IPS-18c (cell line): ENCODE measurements around the gene KIF1B.

Experiments used
- H3K4me3 ChIP-seq: 2 replicates; pipeline ENCODE4 v1.7.0; 2013; ENCODE audit warnings: low read depth, mild to moderate bottlenecking, low read length, moderate library complexity; ENCODE audit not compliant: insufficient read depth
- H3K9me3 ChIP-seq: one replicate; pipeline ENCODE4 v1.6.1; 2013; ENCODE audit warnings: mild to moderate bottlenecking, low read length, moderate library complexity; ENCODE audit not compliant: control insufficient read depth, insufficient read depth

KIF1B gene, protein sequence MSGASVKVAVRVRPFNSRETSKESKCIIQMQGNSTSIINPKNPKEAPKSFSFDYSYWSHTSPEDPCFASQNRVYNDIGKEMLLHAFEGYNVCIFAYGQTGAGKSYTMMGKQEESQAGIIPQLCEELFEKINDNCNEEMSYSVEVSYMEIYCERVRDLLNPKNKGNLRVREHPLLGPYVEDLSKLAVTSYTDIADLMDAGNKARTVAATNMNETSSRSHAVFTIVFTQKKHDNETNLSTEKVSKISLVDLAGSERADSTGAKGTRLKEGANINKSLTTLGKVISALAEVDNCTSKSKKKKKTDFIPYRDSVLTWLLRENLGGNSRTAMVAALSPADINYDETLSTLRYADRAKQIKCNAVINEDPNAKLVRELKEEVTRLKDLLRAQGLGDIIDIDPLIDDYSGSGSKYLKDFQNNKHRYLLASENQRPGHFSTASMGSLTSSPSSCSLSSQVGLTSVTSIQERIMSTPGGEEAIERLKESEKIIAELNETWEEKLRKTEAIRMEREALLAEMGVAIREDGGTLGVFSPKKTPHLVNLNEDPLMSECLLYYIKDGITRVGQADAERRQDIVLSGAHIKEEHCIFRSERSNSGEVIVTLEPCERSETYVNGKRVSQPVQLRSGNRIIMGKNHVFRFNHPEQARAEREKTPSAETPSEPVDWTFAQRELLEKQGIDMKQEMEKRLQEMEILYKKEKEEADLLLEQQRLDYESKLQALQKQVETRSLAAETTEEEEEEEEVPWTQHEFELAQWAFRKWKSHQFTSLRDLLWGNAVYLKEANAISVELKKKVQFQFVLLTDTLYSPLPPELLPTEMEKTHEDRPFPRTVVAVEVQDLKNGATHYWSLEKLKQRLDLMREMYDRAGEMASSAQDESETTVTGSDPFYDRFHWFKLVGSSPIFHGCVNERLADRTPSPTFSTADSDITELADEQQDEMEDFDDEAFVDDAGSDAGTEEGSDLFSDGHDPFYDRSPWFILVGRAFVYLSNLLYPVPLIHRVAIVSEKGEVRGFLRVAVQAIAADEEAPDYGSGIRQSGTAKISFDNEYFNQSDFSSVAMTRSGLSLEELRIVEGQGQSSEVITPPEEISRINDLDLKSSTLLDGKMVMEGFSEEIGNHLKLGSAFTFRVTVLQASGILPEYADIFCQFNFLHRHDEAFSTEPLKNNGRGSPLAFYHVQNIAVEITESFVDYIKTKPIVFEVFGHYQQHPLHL (N-terminal part only)

DNA sequence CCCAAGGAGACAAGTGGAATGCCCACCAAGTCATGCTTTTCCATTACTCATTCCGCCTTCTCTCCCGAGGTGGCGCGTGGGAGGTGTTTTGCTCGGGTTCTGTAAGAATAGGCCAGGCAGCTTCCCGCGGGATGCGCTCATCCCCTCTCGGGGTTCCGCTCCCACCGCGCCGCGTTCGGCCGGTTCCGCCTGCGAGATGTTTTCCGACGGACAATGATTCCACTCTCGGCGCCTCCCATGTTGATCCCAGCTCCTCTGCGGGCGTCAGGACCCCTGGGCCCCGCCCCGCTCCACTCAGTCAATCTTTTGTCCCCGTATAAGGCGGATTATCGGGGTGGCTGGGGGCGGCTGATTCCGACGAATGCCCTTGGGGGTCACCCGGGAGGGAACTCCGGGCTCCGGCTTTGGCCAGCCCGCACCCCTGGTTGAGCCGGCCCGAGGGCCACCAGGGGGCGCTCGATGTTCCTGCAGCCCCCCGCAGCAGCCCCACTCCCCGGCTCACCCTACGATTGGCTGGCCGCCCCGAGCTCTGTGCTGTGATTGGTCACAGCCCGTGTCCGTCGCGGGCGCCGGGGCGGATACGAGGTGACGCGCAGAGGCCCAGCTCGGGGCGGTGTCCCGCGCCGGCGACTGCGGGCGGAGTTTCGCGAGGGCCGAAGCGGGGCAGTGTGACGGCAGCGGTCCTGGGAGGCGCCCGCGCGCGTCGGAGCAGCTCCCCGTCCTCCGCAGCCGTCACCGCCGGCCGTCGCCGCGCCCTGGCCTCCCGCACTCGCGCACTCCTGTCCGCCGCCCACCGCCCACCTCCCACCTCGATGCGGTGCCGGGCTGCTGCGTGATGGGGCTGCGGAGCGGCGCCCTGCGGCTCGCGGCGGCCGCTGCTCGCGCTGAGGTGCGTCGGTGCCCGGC lies at the start of gene KIF1B:
Gene KIF1B, plus strand, starts transcription at position 666 of the 906 bp plus-strand sequence. CDS start 21,759 bp downstream, outside the sequence.
- Histone ChIP-seq H3K9me3 (no peaks in the 10 kb centered on the region), H3K4me3 (peak within 1 kb of the TSS; percentile 98)

DNA sequence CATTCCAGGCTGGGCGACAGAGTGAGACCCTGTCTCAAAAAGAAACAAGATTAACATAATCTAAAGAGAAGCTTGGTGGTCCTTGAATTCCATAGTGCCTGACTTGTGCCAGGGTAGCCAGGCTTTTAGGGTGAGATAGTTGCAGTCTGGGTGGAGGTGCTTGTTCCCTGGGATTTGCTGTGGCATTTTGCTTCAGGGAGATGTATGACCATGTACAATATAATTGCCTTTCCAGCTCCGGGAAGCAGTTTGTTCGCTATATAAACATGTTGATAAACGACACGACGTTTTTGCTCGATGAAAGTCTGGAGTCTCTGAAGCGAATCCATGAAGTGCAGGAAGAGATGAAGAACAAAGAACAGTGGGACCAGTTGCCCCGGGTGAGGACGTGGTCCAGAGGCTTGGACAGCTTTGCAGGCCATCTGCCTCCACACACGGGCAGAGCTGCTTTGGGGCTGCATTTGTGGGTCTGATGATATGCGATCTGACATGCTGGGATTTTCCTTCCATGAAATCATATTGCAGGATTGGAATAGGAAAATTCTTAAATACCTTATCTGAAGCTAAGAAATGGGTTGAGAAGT lies 49.4 kb upstream of the KIF1B start:
- Histone ChIP-seq H3K9me3 (no peaks in the 10 kb centered on the region), H3K4me3 (no peak overlapping the region)

DNA sequence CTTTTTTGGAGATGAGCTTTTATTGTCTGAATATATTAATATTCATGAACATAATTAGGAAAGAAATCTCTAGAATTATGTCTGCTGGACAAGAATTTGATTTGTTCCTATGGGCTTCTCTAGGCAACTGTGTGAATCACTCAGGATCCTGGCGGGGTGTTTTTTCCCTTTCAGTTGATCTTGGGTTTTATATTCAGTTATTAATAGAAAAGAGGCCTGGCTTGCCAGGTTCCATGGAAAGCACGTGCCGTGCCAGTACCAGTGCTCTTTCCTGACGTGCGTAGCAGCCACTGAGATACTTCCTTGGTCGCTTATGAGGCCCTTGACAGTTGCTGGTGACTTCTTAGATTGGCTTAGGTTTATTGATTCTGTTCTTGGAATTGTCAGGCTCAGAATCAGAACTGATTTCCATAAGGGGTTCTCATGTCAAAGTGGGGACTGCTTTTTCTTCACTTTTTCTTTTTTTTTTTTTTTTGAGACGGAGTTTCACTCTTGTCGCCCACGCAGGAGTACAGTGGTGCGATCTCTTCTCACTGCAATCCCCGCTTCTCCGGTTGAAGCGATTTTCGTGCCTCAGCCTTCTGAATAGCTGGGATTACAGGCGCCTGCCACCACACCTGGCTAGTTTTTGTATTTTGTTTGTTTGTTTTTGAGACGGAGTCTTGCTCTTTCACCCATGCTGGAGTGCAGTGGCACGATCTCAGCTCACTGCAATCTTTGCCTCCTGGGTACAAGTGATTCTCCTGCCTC lies 48.7 kb upstream of the KIF1B start:
- Histone ChIP-seq H3K4me3 (no peak overlapping the region), H3K9me3 (no peaks in the 10 kb centered on the region)

DNA sequence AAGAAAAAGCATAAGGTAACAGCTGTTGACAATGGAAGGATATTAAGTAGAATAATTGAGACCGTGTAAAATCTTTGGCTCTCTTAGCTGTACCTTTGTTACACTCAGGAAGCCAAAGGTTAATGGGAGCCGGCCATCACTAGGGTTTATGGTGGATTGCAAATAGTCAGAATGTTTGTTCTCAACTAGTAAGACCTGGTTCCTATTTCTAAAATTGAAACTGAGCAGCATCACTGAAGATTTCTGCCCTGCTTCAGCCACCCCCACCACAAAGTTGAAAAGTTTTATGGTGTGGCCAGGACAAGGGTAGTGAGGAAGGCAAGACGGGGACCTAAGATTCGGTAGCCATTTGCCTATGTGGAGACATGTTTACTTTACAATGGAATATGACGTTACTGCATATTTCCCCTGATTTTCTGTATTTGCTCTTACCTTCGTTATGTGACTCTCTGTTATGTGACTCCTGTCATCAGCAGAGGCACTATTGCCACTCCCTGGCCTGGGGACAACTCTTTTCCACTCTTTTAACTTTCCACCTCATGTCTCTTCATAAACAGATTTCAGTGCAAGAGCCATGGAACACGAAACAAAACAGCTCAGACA lies 41.4 kb upstream of the KIF1B start:
- Histone ChIP-seq H3K9me3 (no peaks in the 10 kb centered on the region), H3K4me3 (no peak overlapping the region)

DNA sequence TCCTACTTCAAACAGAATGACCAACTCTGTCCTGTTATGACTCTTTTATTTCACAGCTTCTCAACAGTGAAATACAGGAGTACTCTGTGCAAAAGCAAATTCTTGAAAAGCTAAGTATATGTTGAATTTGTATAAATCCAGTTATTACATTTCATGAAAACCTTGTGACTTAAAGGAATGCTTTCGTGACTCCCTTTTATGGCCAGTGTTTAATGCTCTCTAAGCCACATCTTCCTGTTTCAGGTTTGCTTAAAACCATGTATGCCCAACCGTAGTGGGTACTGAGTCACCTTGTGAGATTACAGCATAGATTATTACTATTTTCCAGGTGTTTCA lies 40.2 kb upstream of the KIF1B start:
- Histone ChIP-seq H3K4me3 (no peak overlapping the region), H3K9me3 (no peaks in the 10 kb centered on the region)

DNA sequence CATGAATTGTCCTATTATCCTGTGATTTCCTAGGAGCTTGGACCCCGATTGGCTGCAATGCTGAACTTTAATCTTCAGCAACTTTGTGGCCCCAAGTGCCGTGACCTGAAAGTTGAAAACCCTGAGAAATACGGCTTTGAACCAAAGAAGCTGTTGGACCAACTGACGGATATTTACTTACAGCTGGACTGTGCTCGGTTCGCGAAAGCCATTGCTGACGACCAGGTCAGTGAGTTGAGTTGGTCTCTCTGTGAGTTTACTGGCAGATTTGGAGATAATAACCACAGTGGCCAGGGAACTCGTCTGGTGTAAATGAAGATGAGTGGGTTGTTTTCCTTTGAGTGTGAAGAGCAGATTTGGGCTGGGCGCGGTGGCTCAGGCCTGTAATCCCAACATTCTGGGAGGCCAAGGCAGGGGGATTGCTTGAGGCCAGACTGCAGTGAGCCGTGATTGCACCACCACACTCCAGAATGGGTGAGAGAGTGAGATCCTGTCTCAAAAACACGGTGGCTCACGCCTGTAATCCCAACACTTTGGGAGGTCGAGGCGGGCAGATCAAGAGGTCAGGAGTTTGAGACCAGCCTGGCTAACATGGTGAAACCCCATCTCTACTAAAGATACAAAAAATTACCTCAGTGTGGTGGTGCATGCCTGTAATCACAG lies 39.1 kb upstream of the KIF1B start:
- Histone ChIP-seq H3K4me3 (no peak overlapping the region), H3K9me3 (peaks cover 4% of the 10 kb centered on the region)

DNA sequence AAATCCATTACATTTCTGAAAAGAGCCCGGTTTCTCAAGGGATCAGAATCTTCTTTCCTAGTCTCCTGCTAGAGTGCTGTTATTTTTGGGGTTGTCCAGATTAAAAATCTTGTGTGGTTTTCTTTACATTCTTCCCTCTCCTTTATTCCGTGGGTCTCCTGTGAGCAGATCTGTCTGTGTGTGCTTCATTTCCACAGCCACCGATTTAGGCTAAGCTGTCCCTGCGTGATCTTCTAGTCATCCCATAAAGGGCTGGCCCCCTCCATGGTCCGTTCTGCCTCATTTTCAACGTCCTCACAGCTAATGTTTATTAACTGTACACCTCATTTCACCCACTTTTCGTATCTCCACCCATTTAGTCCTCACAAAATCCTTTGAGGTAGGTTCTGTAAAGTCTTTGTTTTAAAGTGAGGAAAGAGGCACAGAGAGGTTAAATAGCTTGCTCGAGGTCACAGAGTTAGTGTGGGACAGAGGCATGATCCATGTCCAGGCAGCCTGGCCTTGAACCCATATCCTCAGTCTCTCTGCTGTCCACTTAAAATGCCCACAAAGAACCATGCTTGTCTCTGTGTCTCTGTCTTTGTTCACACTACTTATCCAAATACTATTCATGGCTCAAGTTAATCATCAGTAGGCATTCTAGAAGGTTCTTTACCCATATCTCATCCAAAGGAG lies 38.2 kb upstream of the KIF1B start:
- Histone ChIP-seq H3K9me3 (peaks cover 4% of the 10 kb centered on the region), H3K4me3 (no peak overlapping the region)

DNA sequence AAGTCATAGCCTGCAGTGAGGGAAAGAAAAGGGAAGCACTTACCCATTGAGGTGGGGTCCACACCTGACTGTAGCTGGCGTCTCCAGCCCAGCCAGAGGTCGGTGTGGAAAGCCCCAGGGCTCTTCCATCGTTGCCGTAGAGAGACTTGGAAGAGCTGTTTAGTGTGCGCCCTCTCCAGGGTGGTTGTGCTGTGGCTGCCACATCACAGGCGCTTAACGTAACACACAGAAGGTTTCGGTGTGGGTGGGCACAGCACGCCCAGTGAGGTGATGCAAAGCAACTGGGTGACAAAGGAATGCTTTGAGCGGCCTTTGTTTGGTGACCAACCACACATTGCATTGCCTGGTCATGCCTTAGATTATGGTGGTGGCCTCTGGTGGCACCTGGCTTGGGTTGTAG lies 36.8 kb upstream of the KIF1B start:
- H3K4me3 ChIP-seq = no peak overlapping the region
- peaks cover 4% of the 10 kb centered on the region for H3K9me3 ChIP-seq

DNA sequence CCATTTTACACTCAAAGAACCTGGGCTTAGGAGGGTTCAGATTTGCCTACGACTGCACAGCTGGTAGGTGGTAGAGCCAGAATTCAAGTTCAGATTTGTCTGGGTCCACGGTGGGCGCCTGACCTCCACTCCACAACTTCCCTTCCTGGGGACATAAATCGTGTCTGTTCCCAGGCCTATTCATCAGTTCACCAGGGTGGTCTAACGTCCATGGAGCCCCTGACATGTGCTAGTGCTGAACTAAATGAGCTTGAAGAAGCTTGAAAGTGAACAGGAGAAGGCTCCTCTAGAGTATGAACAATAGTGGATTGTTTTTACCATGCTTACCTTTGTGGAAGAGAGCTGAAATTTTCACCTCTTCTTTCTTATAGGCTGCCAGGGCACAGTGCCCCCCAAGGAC lies 32.5 kb upstream of the KIF1B start:
- Histone ChIP-seq H3K4me3 (no peak overlapping the region), H3K9me3 (peaks cover 4% of the 10 kb centered on the region)

DNA sequence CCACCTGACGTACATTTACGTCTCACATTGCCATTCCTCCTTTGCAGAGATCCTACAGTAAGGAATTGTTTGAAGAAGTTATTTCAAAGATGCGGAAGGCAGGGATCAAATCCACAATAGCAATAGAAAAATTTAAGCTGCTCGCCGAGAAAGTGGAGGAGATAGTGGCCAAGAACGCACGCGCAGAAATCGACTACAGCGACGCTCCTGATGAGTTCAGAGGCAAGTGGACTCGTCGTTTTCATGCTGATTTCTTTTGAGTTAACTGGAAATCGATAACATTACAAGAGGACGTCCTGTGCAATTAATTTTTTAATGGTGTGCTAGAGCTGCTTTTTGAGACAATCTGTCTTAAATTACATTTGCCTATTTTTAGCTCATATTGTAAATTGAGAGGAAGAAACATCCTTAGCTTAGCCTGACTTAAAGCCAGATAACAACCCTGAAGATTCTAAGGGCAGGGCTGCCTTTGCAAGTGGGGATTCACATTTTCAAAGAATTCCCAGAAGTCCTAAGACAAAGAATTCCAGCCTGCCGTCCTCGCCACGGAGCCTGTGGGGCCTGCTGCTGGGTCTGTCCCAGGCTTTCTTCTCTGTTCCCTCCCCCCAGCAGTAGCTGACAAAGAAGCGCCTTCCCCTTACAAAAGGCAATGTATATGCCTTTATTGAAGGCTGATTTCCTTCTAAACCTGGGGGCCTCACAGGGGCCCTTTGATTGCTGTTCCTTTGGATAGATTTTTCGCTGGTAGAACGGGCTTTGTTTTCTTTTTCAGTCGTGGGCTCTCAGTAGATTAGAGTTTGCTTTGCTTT lies 31.6 kb upstream of the KIF1B start:
- no peak overlapping the region for H3K4me3 ChIP-seq
- peaks cover 4% of the 10 kb centered on the region for H3K9me3 ChIP-seq

DNA sequence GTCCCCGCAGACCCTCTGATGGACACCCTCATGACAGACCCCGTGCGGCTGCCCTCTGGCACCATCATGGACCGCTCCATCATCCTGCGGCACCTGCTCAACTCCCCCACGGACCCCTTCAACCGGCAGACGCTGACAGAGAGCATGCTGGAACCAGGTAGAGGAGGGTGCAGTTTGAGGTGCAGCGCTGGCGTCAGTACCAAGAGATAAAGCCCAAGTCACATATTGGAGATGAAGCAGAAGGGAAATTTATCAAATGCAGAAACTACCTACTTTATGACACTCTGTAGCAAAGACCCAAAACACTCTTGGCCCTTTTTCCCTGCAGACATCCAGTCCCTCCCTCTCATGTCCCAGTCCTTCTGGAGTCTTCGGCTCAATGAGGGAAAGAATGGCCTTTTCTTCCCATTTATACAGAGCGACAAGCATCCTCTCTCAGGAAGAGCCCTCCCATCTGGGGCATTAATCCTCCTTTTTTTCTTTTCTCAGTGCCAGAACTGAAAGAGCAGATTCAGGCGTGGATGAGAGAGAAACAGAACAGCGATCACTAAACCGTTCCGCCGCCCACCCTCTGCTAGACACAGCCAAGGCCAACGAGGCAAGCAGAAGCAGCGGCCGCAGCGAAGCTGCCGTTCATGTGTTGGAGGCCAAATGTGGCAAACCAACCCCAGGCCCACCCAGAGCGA lies 30.8 kb upstream of the KIF1B start:
- Histone ChIP-seq H3K9me3 (peaks cover 4% of the 10 kb centered on the region), H3K4me3 (no peak overlapping the region)

DNA sequence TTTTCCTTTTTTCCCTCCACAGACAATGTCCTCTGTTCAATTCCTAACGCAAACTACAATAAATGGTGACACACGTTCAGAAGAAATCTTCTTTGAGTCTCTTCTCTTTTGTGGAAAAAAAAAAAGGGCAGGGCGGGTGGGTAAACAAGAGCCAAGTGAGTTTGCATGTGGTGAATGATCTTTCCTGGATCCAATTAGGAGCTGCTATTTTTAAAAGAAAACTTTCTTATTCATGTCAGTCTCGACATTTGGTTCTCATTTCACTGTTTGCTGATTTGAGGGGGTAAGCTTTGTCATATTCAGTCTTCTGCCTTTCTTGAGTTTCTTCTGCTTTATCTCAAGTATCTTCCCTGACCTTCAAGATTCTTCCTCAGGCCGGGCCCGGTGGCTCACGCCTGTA lies 29.2 kb upstream of the KIF1B start:
- no peaks in the 10 kb centered on the region for H3K9me3 ChIP-seq
- no peak overlapping the region for H3K4me3 ChIP-seq

DNA sequence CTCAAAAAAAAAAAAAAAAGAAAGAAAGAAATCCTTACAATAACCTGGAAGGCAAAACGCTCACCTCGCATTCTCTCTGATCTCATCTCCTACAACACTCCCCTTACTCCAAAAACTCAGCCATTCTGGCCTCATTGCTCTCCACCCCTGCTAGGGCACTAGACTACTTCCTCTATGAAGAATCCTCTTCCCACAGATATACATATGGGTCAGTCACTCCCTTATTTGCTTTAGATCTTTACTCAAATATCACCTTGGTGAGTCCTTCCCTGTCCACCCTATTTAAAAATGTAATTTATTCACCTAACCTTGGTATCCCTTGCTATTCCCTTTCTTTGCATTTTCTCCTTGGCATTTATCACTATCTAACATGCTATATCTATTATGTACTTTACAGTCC lies 24.6 kb upstream of the KIF1B start:
- no peak overlapping the region for H3K4me3 ChIP-seq
- H3K9me3 ChIP-seq = no peaks in the 10 kb centered on the region
